ENCODE results near the gene REXO1. TPM values are rescaled to one million over a fixed set of nuclear protein-coding genes. Genes with fewer than 3 reads are reported as not detected.

Gene REXO1
- total RNA-seq, 4 donors from 2014 or later, result 16.2 to 36.0 (median 26.1) TPM

DNA sequence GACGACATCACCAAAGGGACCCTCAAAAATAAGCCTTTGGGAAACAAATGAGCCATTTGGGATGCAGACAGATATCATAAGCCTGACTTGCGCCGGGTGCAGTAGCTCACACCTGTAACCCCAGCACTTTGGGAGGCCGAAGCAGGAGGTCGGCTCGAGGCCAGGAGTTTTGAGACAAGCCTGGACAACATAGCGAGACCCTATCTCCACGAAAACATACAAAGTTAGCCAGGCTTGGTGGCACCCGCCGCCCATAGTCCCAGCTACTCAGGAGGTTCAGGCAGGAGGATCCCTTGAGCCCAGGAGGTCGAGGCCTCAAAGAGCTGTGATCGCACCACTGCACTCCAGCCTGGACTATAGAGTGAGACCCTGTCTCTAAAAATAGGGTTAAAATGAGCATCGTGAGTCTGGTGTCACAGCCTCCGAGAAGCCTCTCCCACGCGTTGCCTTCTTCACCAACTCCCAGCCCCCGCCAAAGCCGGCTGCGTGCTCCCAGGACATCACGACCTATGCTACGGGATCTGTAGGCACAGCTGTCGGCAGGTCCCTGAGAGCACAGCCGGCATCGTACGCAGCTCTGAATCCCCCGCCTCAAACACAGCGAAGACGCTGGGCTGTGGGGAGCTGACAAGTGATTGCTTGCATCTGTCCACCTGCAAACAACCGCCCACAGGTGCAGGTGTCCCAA is 1.6 kb downstream of the REXO1 start:
- H3K36me3 ChIP-seq, result peaks cover 0 to 26% (median 7%) of the 10 kb centered on the region in 4 donors
- no peaks in the 10 kb centered on the region for H3K9me3 ChIP-seq
- H3K4me3 ChIP-seq, result peak overlapping the region; percentile 100
- DNase-seq (ENCODE audit: extremely low spot score), result no peak
- 69% methylated on average over 27 of the region's 29 CpGs for WGBS
- H3K4me1 ChIP-seq, result peaks cover 53 to 74% (median 63%) of the 10 kb centered on the region in 4 donors
- no peak overlapping the region for H3K27ac ChIP-seq (replicated peaks in 1 of 4)
- TF ChIP-seq EP300 (IDR thresholded peaks at IDR 0.05), result no peak
- no peak for TF ChIP-seq POLR2A (IDR thresholded peaks at IDR 0.05; ENCODE audit: low read depth)
- TF ChIP-seq, protein P1, sequence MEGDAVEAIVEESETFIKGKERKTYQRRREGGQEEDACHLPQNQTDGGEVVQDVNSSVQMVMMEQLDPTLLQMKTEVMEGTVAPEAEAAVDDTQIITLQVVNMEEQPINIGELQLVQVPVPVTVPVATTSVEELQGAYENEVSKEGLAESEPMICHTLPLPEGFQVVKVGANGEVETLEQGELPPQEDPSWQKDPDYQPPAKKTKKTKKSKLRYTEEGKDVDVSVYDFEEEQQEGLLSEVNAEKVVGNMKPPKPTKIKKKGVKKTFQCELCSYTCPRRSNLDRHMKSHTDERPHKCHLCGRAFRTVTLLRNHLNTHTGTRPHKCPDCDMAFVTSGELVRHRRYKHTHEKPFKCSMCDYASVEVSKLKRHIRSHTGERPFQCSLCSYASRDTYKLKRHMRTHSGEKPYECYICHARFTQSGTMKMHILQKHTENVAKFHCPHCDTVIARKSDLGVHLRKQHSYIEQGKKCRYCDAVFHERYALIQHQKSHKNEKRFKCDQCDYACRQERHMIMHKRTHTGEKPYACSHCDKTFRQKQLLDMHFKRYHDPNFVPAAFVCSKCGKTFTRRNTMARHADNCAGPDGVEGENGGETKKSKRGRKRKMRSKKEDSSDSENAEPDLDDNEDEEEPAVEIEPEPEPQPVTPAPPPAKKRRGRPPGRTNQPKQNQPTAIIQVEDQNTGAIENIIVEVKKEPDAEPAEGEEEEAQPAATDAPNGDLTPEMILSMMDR (IDR thresholded peaks at IDR 0.05), result no peak
- TF ChIP-seq POLR2AphosphoS5 (IDR thresholded peaks at IDR 0.05), result no peak
- H3K27me3 ChIP-seq, result peaks cover 0 to 6% (median 0%) of the 10 kb centered on the region in 4 donors
- intact Hi-C loops (cut with DNase I), result no loop called here

DNA sequence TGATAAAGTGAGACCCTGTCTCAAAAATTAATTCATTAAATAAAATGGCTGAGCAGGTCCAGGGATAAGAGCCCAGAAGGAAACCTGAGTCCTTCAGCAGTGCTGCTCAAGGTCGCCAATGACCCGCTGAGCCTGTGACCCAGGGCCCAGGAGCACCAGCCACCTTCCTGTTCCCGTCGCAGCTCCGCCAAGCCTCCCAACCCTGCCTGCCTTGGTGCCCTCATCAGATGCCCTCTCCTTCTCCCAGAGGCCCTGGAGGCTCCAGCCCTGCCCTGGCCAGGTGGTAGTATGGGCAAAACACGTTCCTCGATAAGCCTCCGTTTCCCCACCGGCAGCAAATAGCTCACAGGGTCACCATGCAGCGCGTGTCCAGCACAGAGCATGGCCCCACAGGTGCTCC is 2.6 kb downstream of the REXO1 start:
- H3K36me3 ChIP-seq, result peaks cover 0 to 26% (median 7%) of the 10 kb centered on the region in 4 donors
- no peak for DNase-seq (ENCODE audit: extremely low spot score)
- no peaks in the 10 kb centered on the region for H3K27me3 ChIP-seq
- no peak for TF ChIP-seq POLR2A (IDR thresholded peaks at IDR 0.05; ENCODE audit: low read depth)
- TF ChIP-seq, protein P1 (IDR thresholded peaks at IDR 0.05), result no peak
- TF ChIP-seq EP300 (IDR thresholded peaks at IDR 0.05), result no peak
- no peak for TF ChIP-seq POLR2AphosphoS5 (IDR thresholded peaks at IDR 0.05)
- H3K4me1 ChIP-seq, result peaks cover 61 to 78% (median 70%) of the 10 kb centered on the region in 4 donors
- intact Hi-C loops (cut with DNase I), result no loop called here
- no peaks in the 10 kb centered on the region for H3K9me3 ChIP-seq
- WGBS, result 87% methylated on average over 11 of the region's 11 CpGs
- no peak overlapping the region for H3K4me3 ChIP-seq
- H3K27ac ChIP-seq (replicated peaks in 1 of 4), result no peak overlapping the region

DNA sequence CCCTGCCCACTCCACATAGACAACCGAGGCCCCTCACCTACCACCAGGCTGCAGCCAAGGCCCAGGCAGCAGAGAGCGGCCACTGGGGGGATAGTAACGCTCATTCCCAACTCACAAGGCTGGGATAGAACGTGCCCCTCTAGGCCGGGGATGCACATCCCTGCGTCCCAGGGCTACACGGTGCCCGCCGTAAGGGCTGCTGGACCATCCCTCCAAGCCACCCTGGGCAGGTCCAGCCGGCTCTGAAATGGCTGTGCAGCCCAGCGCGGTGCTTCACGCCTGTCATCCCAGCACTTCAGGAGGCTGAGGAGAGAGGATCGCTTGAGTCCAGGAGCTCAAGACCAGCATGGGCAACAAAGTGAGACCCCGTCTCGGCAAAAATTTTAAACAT is 3.2 kb downstream of the REXO1 start:
- WGBS, result 87% methylated on average over 8 of the region's 16 CpGs

DNA sequence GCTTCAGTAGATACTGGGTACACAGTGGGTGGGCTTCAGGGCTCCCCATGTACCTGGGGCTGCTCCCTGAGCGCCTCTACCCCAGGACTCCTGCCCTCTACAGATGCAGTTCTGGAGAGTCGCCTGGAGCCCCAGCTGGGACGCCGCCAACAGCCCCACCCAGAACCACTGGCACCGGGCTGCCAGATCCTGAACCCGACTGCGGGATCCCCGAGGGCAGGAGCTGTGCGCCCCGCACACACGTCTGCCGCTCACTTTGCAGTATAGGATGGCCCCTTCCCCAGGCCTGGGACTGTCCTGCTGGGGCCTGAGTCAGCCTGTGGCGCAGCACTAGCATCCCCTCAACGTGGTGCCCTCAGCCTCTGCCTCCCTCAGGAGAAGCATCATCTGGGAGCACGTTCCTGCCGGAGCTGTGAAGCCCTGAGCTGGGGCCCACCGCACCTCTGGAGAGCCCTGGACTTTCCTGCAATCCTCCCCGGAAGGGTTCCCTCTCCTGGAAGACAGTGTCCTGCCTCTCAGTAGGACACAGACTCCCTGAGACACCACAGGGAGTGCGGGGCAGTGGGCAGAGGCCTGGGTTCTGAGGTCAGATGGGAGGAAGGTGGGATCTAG is 3.7 kb downstream of the REXO1 start:
- DNase-seq (ENCODE audit: extremely low spot score), result no peak
- TF ChIP-seq POLR2AphosphoS5 (IDR thresholded peaks at IDR 0.05), result no peak
- no peak for TF ChIP-seq POLR2A (IDR thresholded peaks at IDR 0.05; ENCODE audit: low read depth)
- no peak for TF ChIP-seq EP300 (IDR thresholded peaks at IDR 0.05)
- TF ChIP-seq, protein P1 (IDR thresholded peaks at IDR 0.05), result no peak
- no peak overlapping the region for H3K27ac ChIP-seq (replicated peaks in 1 of 4)
- H3K4me1 ChIP-seq, result peaks cover 69 to 89% (median 81%) of the 10 kb centered on the region in 4 donors
- no peak overlapping the region for H3K4me3 ChIP-seq
- WGBS, result 75% methylated on average over 13 of the region's 19 CpGs
- no peaks in the 10 kb centered on the region for H3K27me3 ChIP-seq
- intact Hi-C loops (cut with DNase I), result no loop called here
- peaks cover 0 to 32% (median 8%) of the 10 kb centered on the region in 4 donors for H3K36me3 ChIP-seq
- H3K9me3 ChIP-seq, result no peaks in the 10 kb centered on the region

More for the DNA sequence above, 3.2 kb downstream of the REXO1 start:
- TF ChIP-seq POLR2AphosphoS5 (IDR thresholded peaks at IDR 0.05) (no peak), EP300 (IDR thresholded peaks at IDR 0.05) (no peak), POLR2A (IDR thresholded peaks at IDR 0.05; ENCODE audit: low read depth) (no peak)
- TF ChIP-seq, protein P1 (IDR thresholded peaks at IDR 0.05), result no peak
- intact Hi-C loops (cut with DNase I), result no loop called here
- H3K36me3 ChIP-seq, result peaks cover 0 to 27% (median 7%) of the 10 kb centered on the region in 4 donors
- H3K9me3 ChIP-seq, result no peaks in the 10 kb centered on the region
- no peak overlapping the region for H3K4me3 ChIP-seq
- no peak overlapping the region for H3K27ac ChIP-seq (replicated peaks in 1 of 4)
- H3K27me3 ChIP-seq, result no peaks in the 10 kb centered on the region
- no peak for DNase-seq (ENCODE audit: extremely low spot score)
- peaks cover 66 to 84% (median 76%) of the 10 kb centered on the region in 4 donors for H3K4me1 ChIP-seq
